ENCODE results near the gene GRAMD1A. TPM values are rescaled to one million over a fixed set of nuclear protein-coding genes. Genes with fewer than 3 reads are reported as not detected.

The GRAMD1A gene
- total and polyA plus RNA-seq, 2 of the 8 experiments (the other 6 are each of a cell fraction or from before 2014, with no cell fraction given), result 113 to 154 TPM

GRCh38 chr19:35018379-35018778, 18.3 kb downstream of the GRAMD1A start (continued):
- TF ChIP-seq SAP30 (IDR thresholded peaks at IDR 0.05; ENCODE audit: insufficient read depth, insufficient replicate concordance, low read length), result no peak
- no peak for TF ChIP-seq NANOG (IDR thresholded peaks at IDR 0.05; ENCODE audit: insufficient read depth, low read depth, low read length, poor library complexity, severe bottlenecking)

All from H1 (cell line).